IPS-18a (cell line): ENCODE measurements around the gene HTRA2.

Experiments used
- H3K27ac ChIP-seq: one replicate; pipeline ENCODE4 v1.5.1; 2013; ENCODE audit warnings: low read length
- H3K27me3 ChIP-seq: one replicate; pipeline ENCODE4 v1.6.1; 2013; ENCODE audit warnings: mild to moderate bottlenecking, low read length; ENCODE audit not compliant: control insufficient read depth, insufficient read depth
- H3K36me3 ChIP-seq: one replicate; pipeline ENCODE4 v1.6.1; 2013; ENCODE audit warnings: low read depth, low read length; ENCODE audit not compliant: control insufficient read depth
- H3K4me1 ChIP-seq: one replicate; pipeline ENCODE4 v1.6.1; 2013; ENCODE audit warnings: low read depth, low read length; ENCODE audit not compliant: control insufficient read depth
- H3K4me3 ChIP-seq: one replicate; pipeline ENCODE4 v1.5.1; 2013; ENCODE audit warnings: low read length
- H3K9ac ChIP-seq: one replicate; pipeline ENCODE4 v1.6.1; 2013; ENCODE audit warnings: mild to moderate bottlenecking, low read length, moderate library complexity
- H3K9me3 ChIP-seq: one replicate; pipeline ENCODE4 v1.6.1; 2013; ENCODE audit warnings: low read depth, low read length; ENCODE audit not compliant: control insufficient read depth

The HTRA2 gene

DNA sequence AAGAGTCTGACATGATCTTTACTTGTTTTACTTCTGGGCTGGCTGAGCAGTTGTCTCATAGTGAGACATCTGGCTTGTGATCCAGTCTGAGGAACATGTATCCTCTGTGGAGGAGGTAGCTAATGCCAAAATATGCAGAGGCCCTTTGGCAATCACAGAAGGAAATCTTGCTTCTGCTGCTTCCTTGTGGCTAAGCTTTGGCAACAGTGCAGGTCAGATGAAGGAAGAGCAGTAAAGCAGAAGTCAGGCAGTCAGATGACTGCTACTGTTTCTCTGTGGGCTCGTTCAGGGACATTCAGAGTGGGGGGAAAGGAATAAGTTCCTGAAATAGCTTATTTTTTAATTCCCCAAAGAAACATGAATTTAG is 47.1 kb downstream of the HTRA2 start:
- H3K4me1 ChIP-seq = no peaks in the 10 kb centered on the region
- H3K9ac ChIP-seq = no peak overlapping the region
- peaks cover 18% of the 10 kb centered on the region for H3K27me3 ChIP-seq
- H3K27ac ChIP-seq = no peak overlapping the region
- H3K36me3 ChIP-seq = no peaks in the 10 kb centered on the region
- H3K9me3 ChIP-seq = no peaks in the 10 kb centered on the region
- no peak overlapping the region for H3K4me3 ChIP-seq

DNA sequence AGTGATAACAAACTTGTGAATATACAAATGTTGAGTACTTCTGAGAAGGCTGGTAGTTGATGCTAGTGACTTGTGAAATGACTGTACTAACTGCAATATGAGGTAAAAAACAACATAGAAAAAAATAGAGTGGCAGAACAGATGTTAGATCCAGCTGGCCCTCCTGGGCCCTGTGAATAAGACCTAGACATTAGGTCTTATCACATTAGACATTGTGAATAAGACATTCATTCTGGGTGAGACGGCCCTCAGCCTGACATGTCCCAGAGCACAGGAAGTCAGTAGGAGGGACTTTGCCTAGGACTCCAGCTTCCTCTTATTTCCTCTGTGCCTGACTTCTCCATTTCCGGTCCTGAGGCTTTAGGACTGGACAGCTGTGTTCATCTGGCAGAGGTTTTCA is 47.7 kb downstream of the HTRA2 start:
- Histone ChIP-seq H3K27me3 (peaks cover 18% of the 10 kb centered on the region), H3K9ac (no peak overlapping the region), H3K36me3 (no peaks in the 10 kb centered on the region), H3K4me1 (no peaks in the 10 kb centered on the region), H3K4me3 (no peak overlapping the region), H3K27ac (no peak overlapping the region), H3K9me3 (no peaks in the 10 kb centered on the region)

DNA sequence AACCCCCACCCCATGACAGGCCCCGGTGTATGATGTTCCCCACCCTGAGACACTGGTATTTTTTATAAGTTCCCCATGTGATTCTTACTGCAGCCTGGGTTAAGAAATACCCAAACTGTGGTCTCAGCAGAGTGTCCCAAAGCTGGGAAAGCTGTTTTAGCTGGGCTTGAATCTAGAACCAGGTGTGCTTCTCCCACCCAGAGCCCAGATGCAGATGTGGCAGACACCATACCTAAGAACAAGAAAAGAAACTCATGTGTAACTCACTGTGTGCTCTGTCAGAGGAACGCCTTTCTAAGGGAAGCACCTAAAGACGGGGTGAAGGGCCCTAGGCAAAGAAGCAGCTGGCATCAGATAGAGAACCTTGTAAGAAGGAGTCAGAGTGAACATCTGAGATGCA is 48.7 kb downstream of the HTRA2 start:
- Histone ChIP-seq H3K9ac (no peak overlapping the region), H3K4me3 (no peak overlapping the region), H3K27me3 (peaks cover 18% of the 10 kb centered on the region), H3K27ac (no peak overlapping the region), H3K9me3 (no peaks in the 10 kb centered on the region), H3K36me3 (no peaks in the 10 kb centered on the region), H3K4me1 (no peaks in the 10 kb centered on the region)

DNA sequence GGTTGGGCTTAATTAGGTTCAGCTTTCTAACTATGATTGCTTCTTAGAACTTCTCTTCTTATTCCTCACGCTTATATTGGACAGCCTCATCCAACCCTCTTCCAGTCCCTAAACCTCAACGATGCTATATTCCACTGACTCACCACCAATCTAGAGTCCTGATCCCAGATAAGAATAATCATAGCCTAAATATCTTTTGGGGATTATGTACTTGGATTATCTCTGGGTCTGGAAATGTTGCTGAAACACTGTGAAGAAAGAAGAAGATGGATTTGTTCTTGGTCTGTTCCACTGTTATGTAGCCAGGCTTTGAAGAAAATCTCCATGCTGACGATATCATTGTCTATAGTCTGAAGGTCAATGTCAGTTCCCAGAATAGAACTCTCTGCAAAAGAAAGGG is 51.7 kb downstream of the HTRA2 start:
- Histone ChIP-seq H3K27me3 (peaks cover 5% of the 10 kb centered on the region), H3K36me3 (no peaks in the 10 kb centered on the region), H3K27ac (no peak overlapping the region), H3K4me1 (no peaks in the 10 kb centered on the region), H3K9ac (no peak overlapping the region), H3K4me3 (no peak overlapping the region), H3K9me3 (no peaks in the 10 kb centered on the region)

DNA sequence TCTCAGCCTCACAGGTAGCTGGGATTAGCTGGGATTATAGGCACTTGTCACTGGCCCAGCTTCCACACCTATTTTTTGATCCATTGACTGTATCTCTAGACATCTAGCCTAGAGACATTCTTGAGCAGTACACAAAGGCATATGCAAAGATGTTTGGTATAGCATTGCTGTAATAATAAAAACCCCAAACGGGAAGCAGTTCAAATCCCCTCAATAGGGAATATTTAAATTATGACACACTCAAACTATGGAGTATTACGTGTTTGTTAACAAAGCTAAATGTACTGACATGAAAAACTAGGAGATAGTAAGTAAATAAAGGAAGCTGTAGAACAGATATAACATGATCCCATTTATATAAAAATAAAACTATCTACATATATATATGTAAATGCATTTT is 52.5 kb downstream of the HTRA2 start:
- H3K27ac ChIP-seq = no peak overlapping the region
- no peaks in the 10 kb centered on the region for H3K36me3 ChIP-seq
- H3K27me3 ChIP-seq = no peaks in the 10 kb centered on the region
- no peak overlapping the region for H3K4me3 ChIP-seq
- H3K9me3 ChIP-seq = no peaks in the 10 kb centered on the region
- no peak overlapping the region for H3K9ac ChIP-seq
- no peaks in the 10 kb centered on the region for H3K4me1 ChIP-seq
